GM19452 (cell line): Measurements from ENCODE around the gene C1RL.

Source experiments
- ATAC-seq: cut with Tn5 transposase; IDR thresholded peaks from one replicate; pipeline ENCODE4 v1.9.1; 2021; ENCODE audit not compliant: unreplicated experiment

Gene C1RL

GRCh38 chr12:7093486-7093885, 15.5 kb downstream of the C1RL start:
- ATAC-seq = no peak

- ATAC-seq = no peak
These were observed 16.0 kb downstream of the C1RL start for GRCh38 chr12:7092986-7093460.

- ATAC-seq = no peak
These were observed 16.6 kb downstream of the C1RL start, which contains the start of gene C1R for GRCh38 chr12:7092229-7092985. Gene C1R, minus strand, starts transcription at chr12:7092445. Its CDS starts 57 bp downstream, at chr12:7092388.

GRCh38 chr12:7091660-7092228, 17.3 kb downstream of the C1RL start:
- ATAC-seq = no peak

GRCh38 chr12:7091171-7091570, 17.8 kb downstream of the C1RL start:
- no peak for ATAC-seq

- no peak for ATAC-seq
These were observed 18.6 kb downstream of the C1RL start for GRCh38 chr12:7090222-7090998.

GRCh38 chr12:7089196-7089871, 19.7 kb downstream of the C1RL start:
- ATAC-seq = no peak

- ATAC-seq = no peak
These were observed 25.9 kb downstream of the C1RL start for GRCh38 chr12:7083125-7083524.

GRCh38 chr12:7081037-7081436, 28.0 kb downstream of the C1RL start:
- no peak for ATAC-seq

- ATAC-seq = no peak
These were observed 29.2 kb downstream of the C1RL start for GRCh38 chr12:7079826-7080125.

- ATAC-seq = no peak
These were observed 30.9 kb downstream of the C1RL start for GRCh38 chr12:7078163-7078562.

GRCh38 chr12:7076493-7076892, 32.5 kb downstream of the C1RL start:
- no peak for ATAC-seq

GRCh38 chr12:7075939-7076338, 33.1 kb downstream of the C1RL start:
- no peak for ATAC-seq

- no peak for ATAC-seq
These were observed 33.5 kb downstream of the C1RL start for GRCh38 chr12:7075518-7075917.

- ATAC-seq = no peak
These were observed 35.1 kb downstream of the C1RL start for GRCh38 chr12:7073946-7074345.

GRCh38 chr12:7072554-7072953, 36.5 kb downstream of the C1RL start:
- no peak for ATAC-seq

GRCh38 chr12:7072035-7072434, 37.0 kb downstream of the C1RL start:
- no peak for ATAC-seq

- ATAC-seq = no peak
These were observed 39.6 kb downstream of the C1RL start for GRCh38 chr12:7069386-7069785.

GRCh38 chr12:7068994-7069346, 40.0 kb downstream of the C1RL start:
- ATAC-seq = no peak

- ATAC-seq = no peak
These were observed 40.6 kb downstream of the C1RL start for GRCh38 chr12:7068240-7068993.

- no peak for ATAC-seq
These were observed 41.9 kb downstream of the C1RL start for GRCh38 chr12:7067096-7067495.
